ENCODE data around the gene GPR21. TPM values are rescaled to one million over a fixed set of nuclear protein-coding genes. Genes with fewer than 3 reads are reported as not detected.

Gene GPR21
- total and polyA plus RNA-seq, 11 donors: 0.19 to 1.6 (median 0.32) TPM; not detected in 5

DNA sequence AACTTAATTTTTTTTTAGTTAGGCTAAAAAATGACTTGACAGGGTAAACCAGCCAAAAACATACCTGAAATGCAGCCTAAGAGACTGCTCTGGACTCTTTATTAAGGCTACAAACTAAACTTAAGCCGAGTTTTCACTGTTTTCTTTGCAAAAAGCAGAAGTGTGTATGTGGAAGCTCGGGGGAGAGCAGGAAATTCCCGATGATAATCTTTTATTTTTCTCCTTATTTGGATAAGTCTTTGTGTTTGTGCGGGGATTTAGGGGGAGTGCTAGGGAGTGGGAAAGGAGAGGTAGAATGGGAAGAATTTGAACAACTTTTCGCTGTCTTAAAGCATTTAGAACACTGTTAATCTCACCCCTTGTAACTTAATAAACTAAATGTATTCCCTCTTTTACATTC lies 30.7 kb upstream of the GPR21 start:
- intact Hi-C loops (cut with DNase I): loop anchor here in 1 of 10 donors (5.0 kb wide), 1 partner anchor 75 kb away; no protein-coding TSS in a partner anchor
- Histone ChIP-seq H3K4me1 (peaks cover 0 to 24% (median 11%) of the 10 kb centered on the region in 12 donors), H3K9me3 (no peaks in the 10 kb centered on the region), H3K27me3 (no peaks in the 10 kb centered on the region), H3K4me3 (no peak overlapping the region), H3K27ac (peak overlapping the region in 8 of 12 donors; percentile 10 to 61 (median 36)), H3K36me3 (peaks cover 0 to 83% (median 44%) of the 10 kb centered on the region in 9 donors)
- TF ChIP-seq CTCF (IDR thresholded peaks at IDR 0.05): no peak
- no peak for TF ChIP-seq POLR2A (IDR thresholded peaks at IDR 0.05)
- no peak for DNase-seq
- WGBS, 4 donors: 41 to 56% (median 48%) methylated on average over 5 of the region's 5 CpGs
- ATAC-seq: peak in 1 of 4 donors; percentile 32

DNA sequence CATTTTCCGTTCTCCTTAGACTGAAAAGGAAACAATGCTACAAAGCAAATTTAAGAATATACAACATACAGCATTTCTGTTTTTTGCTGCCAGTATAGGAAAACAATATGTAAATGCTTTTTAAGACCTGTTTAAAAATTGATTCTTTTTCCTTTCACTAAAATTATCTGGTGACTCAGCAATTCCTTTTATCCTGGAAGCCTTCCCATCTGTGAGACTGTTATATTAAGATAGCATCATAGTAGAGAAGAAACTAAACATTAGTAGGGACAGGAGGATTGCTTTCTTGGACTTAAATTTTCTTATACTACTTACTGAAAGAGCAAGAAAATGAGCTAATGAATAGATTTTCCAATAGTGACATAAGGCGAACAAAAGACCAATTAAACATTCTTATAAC lies 30.0 kb upstream of the GPR21 start:
- no peaks in the 10 kb centered on the region for H3K27me3 ChIP-seq
- H3K27ac ChIP-seq: peak overlapping the region in 7 of 12 donors; percentile 10 to 61 (median 36)
- H3K36me3 ChIP-seq: peaks cover 0 to 79% (median 37%) of the 10 kb centered on the region in 9 donors
- 42 to 96% (median 91%) methylated on average over 2 of the region's 2 CpGs for WGBS, 4 donors
- no peak for DNase-seq
- H3K9me3 ChIP-seq: no peaks in the 10 kb centered on the region
- peaks cover 0 to 24% (median 13%) of the 10 kb centered on the region in 12 donors for H3K4me1 ChIP-seq
- ATAC-seq: no peak
- TF ChIP-seq CTCF (IDR thresholded peaks at IDR 0.05) (no peak), POLR2A (IDR thresholded peaks at IDR 0.05) (no peak)
- H3K4me3 ChIP-seq: no peak overlapping the region
- intact Hi-C loops (cut with DNase I): loop anchor here in 1 of 10 donors (5.0 kb wide), 1 partner anchor 74 kb away; no protein-coding TSS in a partner anchor

GRCh38 chr9:123005964-123006363 lies 27.5 kb upstream of the GPR21 start:
- DNase-seq (no peak), ATAC-seq (no peak)
- 73 to 83% (median 77%) methylated on average over 1 of the region's 1 CpG for WGBS, 4 donors
- H3K4me3 ChIP-seq: no peak overlapping the region
- no peak for TF ChIP-seq POLR2A (IDR thresholded peaks at IDR 0.05)
- no peak for TF ChIP-seq CTCF (IDR thresholded peaks at IDR 0.05)
- no peaks in the 10 kb centered on the region for H3K27me3 ChIP-seq
- intact Hi-C loops (cut with DNase I): no loop called here
- no peaks in the 10 kb centered on the region for H3K9me3 ChIP-seq
- H3K4me1 ChIP-seq: peaks cover 0 to 18% (median 13%) of the 10 kb centered on the region in 12 donors
- H3K36me3 ChIP-seq: peaks cover 0 to 77% (median 37%) of the 10 kb centered on the region in 9 donors
- no peak overlapping the region for H3K27ac ChIP-seq

- TF ChIP-seq CTCF (IDR thresholded peaks at IDR 0.05): no peak
- TF ChIP-seq POLR2A (IDR thresholded peaks at IDR 0.05): no peak
- Histone ChIP-seq H3K4me3 (no peak overlapping the region), H3K4me1 (peaks cover 0 to 17% (median 13%) of the 10 kb centered on the region in 12 donors), H3K27me3 (no peaks in the 10 kb centered on the region), H3K36me3 (peaks cover 0 to 77% (median 45%) of the 10 kb centered on the region in 9 donors), H3K27ac (no peak overlapping the region), H3K9me3 (no peaks in the 10 kb centered on the region)
- ATAC-seq (no peak), DNase-seq (no peak)
- intact Hi-C loops (cut with DNase I): no loop called here
- WGBS, 4 donors: 77 to 100% (median 85%) methylated on average over 5 of the region's 5 CpGs
Measured at GRCh38 chr9:123007269-123007668, 26.2 kb upstream of the GPR21 start.

Measured in heart left ventricle (tissue), 16 donors.